IPS-11a (cell line): ENCODE measurements around the gene GATA3.

Experiments
- H3K4me3 ChIP-seq: one replicate; pipeline ENCODE4 v1.5.1; 2013; ENCODE audit warnings: low read depth, low read length, control low read depth

GATA3 gene

DNA sequence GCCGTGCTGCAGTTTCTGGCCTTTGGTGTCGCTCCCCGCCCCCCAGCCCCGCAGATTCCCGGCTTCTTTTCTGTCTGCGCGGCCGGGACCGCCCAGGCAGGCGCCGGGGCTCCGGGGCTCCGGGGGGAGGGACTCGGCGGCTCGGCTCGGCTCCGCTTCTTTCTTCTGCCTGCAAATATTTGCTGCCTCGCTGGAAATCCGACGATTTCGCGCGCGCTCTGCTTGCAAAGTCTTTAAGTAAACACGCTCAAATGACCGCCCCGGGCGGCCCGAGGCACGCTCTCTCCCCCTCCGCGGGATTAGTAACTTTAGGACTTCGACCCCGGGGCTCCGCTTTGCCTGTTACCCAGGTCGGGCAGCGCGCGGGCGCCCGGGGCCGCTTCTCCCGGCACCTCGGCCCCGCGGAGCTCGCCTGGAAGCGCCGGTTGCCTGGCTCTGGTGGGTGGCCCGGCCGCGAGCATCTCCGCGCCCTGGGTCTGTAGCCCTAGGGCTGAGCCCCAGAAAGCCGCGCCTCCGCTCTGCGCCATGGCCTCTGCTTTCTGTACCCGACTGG lies 3.9 kb upstream of the GATA3 start:
- no peak overlapping the region for H3K4me3 ChIP-seq

DNA sequence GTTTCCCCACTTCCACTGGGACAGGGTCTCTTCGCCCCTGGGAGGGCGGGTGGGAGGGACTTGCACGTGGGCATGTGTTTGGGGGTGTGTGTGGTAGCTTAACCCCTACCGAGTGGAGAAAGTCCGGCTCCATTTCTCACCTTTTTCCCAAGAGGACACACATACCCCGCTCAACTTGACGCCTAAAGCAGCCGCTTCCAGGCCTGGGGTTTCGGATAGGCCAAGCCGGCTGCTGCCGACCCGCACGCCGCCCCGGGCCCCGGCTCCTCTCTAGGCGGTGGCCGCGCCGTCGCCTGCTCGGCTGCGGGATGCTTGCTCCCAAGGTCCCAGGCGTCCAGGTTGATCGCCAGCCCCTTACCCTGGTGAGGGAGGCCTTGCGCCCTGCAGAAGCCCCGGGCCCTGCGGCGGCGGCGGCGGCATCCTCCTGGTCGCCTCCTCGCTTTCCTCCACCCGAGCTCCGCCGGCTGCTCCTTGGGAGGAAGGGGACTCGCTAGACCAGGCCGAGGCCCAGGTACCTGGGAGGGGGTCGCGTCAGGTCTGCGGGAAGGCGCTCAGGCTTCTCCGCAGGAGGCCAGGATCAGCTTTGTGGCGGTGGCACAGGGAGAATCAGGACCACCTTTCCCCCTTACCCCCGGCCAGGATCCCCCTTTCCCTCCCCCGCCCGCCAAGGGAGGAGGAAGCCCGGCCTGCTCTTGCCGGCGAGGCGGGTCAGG lies 3.2 kb upstream of the GATA3 start:
- H3K4me3 ChIP-seq = no peak overlapping the region

DNA sequence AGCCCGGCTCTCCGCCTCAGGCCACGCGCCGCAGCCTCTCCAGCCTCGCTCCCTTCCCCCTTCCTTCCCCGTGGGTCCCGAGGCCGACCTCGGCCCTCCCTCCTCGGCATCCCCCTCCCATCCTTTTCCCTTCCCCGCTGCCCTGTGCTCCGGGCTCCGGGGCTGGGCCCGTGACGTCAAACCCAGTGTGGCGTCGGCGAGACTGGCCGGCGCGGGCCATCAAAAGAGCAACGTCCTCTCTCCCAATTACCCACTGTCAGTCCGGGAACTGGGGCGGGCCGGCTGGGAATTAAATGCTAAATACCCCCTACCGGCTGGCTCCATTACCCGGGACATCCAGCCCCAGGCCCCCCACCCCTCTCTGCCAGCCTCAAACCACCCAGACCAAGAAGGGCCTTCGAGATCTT lies 2.6 kb upstream of the GATA3 start:
- no peak overlapping the region for H3K4me3 ChIP-seq

GRCh38 chr10:8052341-8052955 lies 2.0 kb upstream of the GATA3 start:
- H3K4me3 ChIP-seq = no peak overlapping the region

- no peak overlapping the region for H3K4me3 ChIP-seq
These were observed 1.5 kb upstream of the GATA3 start for GRCh38 chr10:8052956-8053445.

GRCh38 chr10:8053446-8054243 lies 843 bp upstream of the GATA3 start:
- H3K4me3 ChIP-seq = peak overlapping the region; percentile 20

- no peak overlapping the region for H3K4me3 ChIP-seq
These were observed 319 bp upstream of the GATA3 start for GRCh38 chr10:8054244-8054493.

GRCh38 chr10:8055420-8056349 lies 1.2 kb downstream of the GATA3 start:
- peak overlapping the region; percentile 47 for H3K4me3 ChIP-seq

DNA sequence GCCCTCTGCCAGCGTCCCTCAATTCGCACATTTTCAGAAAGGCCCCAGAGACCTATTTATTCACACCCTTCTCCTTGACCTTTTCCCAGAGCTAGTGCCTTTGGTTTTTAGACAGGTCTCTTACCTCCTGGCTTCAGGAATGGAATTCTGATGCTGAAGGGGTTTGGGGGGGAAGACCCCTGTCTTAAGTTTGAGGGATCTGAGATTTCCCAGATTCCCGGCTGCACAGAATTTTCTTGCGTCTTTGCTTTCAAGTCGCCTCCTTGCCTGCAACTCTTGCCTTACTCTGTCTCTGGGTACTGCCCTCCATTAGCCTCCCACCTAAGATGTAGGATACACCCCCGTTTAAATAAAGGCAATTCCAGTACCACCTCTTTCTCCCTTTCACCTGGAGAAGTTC lies 1.9 kb downstream of the GATA3 start:
- peak overlapping the region; percentile 27 for H3K4me3 ChIP-seq

DNA sequence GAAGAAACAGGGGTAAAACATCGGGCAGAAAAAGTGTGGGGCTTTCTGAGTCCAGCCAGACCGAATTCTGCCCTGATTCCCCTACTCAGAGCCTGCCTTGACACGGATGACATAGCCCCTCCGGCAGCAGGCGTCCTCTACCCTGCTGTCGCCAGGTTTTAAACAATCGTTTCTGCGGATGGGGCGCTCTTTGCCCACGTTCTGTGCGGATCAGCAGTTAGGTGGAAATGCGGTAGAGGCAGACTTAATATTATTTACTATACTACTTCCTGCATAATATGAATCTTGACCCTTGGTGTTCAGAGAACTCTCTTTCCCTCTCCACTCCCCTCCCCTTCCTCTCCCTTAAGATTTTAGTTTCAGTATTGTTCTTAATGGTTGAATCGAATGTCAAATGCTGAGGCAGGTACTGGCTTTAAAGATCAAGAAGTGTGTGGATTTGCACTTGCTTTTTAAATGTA lies 2.4 kb downstream of the GATA3 start:
- peak overlapping the region; percentile 4 for H3K4me3 ChIP-seq

DNA sequence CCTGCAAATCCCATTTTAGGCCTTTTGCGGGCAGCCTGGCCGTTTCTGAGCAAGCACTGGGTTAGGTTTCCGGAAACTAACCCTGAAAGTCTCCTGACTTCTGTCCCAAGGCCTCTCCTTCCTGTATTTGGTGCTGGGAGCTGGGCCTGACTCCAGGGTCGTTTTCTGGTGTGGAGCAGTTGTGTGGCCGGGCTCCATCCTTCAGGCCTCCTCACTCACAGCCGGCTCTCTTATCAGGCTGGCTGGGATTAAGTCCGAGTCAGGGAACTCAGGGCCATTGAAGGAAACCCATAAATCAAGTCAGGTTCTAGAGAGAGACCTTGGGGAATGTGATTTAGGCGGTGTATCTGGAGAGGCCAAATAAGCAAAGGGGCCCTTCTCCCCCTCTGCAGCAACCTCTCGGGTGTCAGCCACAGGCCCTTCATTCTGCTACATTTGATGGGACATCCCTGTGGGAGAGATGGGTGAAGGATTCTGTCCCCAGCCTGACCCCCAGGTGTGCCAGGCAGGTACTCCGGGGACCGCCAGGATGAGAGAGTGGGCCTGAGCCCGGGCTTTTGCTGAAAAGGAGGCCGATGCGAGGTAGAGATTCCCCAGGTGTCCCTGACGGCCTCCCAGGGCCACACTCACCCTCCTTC lies 3.3 kb downstream of the GATA3 start:
- H3K4me3 ChIP-seq = no peak overlapping the region

- H3K4me3 ChIP-seq = no peak overlapping the region
These were observed 4.0 kb downstream of the GATA3 start for GRCh38 chr10:8058274-8059111.

DNA sequence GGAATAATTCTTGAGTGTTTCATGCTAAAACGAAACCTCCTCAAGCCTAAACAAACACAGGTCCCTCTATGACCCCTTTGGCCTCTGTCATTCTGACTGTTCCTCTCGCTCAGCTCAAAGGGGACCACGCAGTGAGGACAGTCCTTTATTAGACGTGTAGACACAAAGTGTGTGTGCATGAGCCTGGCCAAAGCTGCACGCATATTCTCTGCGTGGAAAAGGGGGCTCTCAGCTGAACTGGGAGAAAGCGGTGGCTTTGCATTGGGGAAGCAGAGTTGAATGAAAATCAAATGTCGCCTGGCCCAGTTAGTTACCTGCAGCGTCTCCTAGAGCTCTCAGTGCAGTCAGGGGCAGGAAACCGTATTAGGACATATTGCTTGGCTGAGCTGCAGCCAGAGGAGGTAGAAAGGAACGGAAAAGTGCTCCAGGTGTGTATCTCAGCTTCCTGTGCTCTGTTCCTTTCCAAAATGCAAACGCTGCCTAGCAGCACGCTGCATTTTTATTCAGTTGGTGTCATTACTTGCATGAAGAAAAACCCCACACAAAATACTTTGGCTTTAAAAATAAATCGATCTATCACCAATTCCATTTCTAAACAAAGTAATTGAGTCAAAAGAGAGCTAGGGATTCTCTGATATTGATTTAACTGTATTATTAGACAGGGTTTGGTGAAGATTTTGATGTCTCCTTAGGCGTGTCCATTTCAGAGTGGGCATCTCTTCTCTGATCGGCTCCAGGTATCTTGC lies 4.9 kb downstream of the GATA3 start:
- no peak overlapping the region for H3K4me3 ChIP-seq

GRCh38 chr10:8060010-8060703 lies 5.7 kb downstream of the GATA3 start:
- H3K4me3 ChIP-seq = no peak overlapping the region

GRCh38 chr10:8060704-8061121 lies 6.2 kb downstream of the GATA3 start:
- H3K4me3 ChIP-seq = no peak overlapping the region

- no peak overlapping the region for H3K4me3 ChIP-seq
These were observed 7.1 kb downstream of the GATA3 start for GRCh38 chr10:8061274-8062211.
